ENCODE results near the gene EFCAB7.

The EFCAB7 gene

GRCh38 chr1:63522891-63523728, at the start of gene EFCAB7, which contains the start of gene ITGB3BP:
Gene EFCAB7, plus strand, starts transcription at chr1:63523525. Its CDS starts 2,048 bp downstream, at chr1:63525573.
Gene ITGB3BP, minus strand, starts transcription at chr1:63523225. Its CDS starts 92 bp downstream, at chr1:63523133.
- Mint-ChIP-seq H3K9me3 (no peaks in the 10 kb centered on the region), H3K36me3 (ENCODE audit: low read depth) (peaks cover 8% of the 10 kb centered on the region), H3K4me1 (ENCODE audit: low read depth) (peaks cover 31% of the 10 kb centered on the region), H3K27me3 (ENCODE audit: low read depth) (no peaks in the 10 kb centered on the region), H3K27ac (peak within 1 kb of the TSS; percentile 95), H3K4me3 (peak within 1 kb of the TSS; percentile 99)
- peak; percentile 85 for DNase-seq (ENCODE audit: low spot score)

- no peaks in the 10 kb centered on the region for H3K27me3 Mint-ChIP-seq (ENCODE audit: low read depth)
- H3K36me3 Mint-ChIP-seq (ENCODE audit: low read depth) = peaks cover 10% of the 10 kb centered on the region
- no peaks in the 10 kb centered on the region for H3K4me1 Mint-ChIP-seq (ENCODE audit: low read depth)
- DNase-seq (ENCODE audit: low spot score) = no peak
- H3K27ac Mint-ChIP-seq = no peak overlapping the region
- peaks cover 2% of the 10 kb centered on the region for H3K9me3 Mint-ChIP-seq
- H3K4me3 Mint-ChIP-seq = no peak overlapping the region
These were observed 47.6 kb upstream of the EFCAB7 start for GRCh38 chr1:63475761-63476160.

GRCh38 chr1:63480057-63480456, 43.3 kb upstream of the EFCAB7 start:
- Mint-ChIP-seq H3K36me3 (ENCODE audit: low read depth) (peaks cover 4% of the 10 kb centered on the region), H3K27me3 (ENCODE audit: low read depth) (no peaks in the 10 kb centered on the region), H3K9me3 (no peaks in the 10 kb centered on the region), H3K27ac (no peak overlapping the region), H3K4me3 (no peak overlapping the region), H3K4me1 (ENCODE audit: low read depth) (no peaks in the 10 kb centered on the region)
- no peak for DNase-seq (ENCODE audit: low spot score)

DNA sequence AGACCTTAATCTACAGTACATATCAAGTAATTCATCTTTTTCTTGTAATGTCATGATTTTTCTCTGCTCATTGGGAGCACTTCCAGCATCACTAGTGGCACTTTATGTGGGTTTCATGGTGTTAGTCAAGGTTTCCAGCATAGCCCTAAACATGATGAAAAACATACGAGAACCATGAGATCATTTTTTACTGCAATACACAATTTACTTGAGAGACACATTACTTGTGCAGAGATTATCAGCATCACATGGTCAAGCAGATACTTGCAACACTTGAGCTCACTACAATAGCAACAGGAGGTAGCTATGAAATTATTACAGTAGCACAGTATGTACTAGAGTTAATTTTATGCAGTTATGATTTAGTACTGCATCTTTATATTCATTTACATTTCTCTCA, 36.7 kb upstream of the EFCAB7 start:
- Mint-ChIP-seq H3K4me3 (no peak overlapping the region), H3K27me3 (ENCODE audit: low read depth) (no peaks in the 10 kb centered on the region), H3K9me3 (no peaks in the 10 kb centered on the region), H3K36me3 (ENCODE audit: low read depth) (peaks cover 6% of the 10 kb centered on the region), H3K27ac (no peak overlapping the region), H3K4me1 (ENCODE audit: low read depth) (no peaks in the 10 kb centered on the region)
- DNase-seq (ENCODE audit: low spot score) = no peak

GRCh38 chr1:63487336-63488065, 35.8 kb upstream of the EFCAB7 start:
- no peaks in the 10 kb centered on the region for H3K9me3 Mint-ChIP-seq

DNA sequence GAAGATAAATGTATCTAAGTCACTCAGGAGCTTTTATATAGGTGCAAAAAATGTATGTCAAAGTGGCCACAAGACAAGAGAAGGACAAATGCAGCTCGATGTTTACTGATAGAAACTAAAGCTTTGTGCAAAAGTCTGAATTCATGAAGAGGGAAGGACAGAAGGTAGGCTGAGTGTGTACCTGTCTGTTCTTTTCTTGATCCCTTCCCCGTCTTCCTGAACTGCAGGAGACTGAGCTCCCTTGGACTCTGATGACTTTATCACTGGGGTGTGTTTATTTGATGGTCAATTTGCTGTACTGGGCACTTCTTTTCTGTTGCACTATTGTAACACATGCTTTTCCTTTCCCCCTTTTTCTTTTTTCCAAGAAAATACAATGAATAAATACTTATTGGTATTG, 25.7 kb upstream of the EFCAB7 start:
- H3K27me3 Mint-ChIP-seq (ENCODE audit: low read depth) = no peaks in the 10 kb centered on the region
- H3K4me3 Mint-ChIP-seq = no peak overlapping the region
- H3K4me1 Mint-ChIP-seq (ENCODE audit: low read depth) = peaks cover 9% of the 10 kb centered on the region
- peaks cover 5% of the 10 kb centered on the region for H3K9me3 Mint-ChIP-seq
- H3K27ac Mint-ChIP-seq = no peak overlapping the region
- peaks cover 22% of the 10 kb centered on the region for H3K36me3 Mint-ChIP-seq (ENCODE audit: low read depth)
- no peak for DNase-seq (ENCODE audit: low spot score)

More at GRCh38 chr1:63487336-63488065, 35.8 kb upstream of the EFCAB7 start:
- no peak overlapping the region for H3K4me3 Mint-ChIP-seq
- H3K4me1 Mint-ChIP-seq (ENCODE audit: low read depth) = no peaks in the 10 kb centered on the region
- peaks cover 6% of the 10 kb centered on the region for H3K36me3 Mint-ChIP-seq (ENCODE audit: low read depth)
- H3K27me3 Mint-ChIP-seq (ENCODE audit: low read depth) = no peaks in the 10 kb centered on the region
- no peak for DNase-seq (ENCODE audit: low spot score)
- H3K27ac Mint-ChIP-seq = no peak overlapping the region

- H3K27ac Mint-ChIP-seq = no peak overlapping the region
- peaks cover 5% of the 10 kb centered on the region for H3K9me3 Mint-ChIP-seq
- H3K4me1 Mint-ChIP-seq (ENCODE audit: low read depth) = peaks cover 9% of the 10 kb centered on the region
- no peak overlapping the region for H3K4me3 Mint-ChIP-seq
- peaks cover 22% of the 10 kb centered on the region for H3K36me3 Mint-ChIP-seq (ENCODE audit: low read depth)
- DNase-seq (ENCODE audit: low spot score) = no peak
- no peaks in the 10 kb centered on the region for H3K27me3 Mint-ChIP-seq (ENCODE audit: low read depth)
These were observed 25.2 kb upstream of the EFCAB7 start for GRCh38 chr1:63498106-63498505.

- H3K36me3 Mint-ChIP-seq (ENCODE audit: low read depth) = peaks cover 38% of the 10 kb centered on the region
- no peak overlapping the region for H3K4me3 Mint-ChIP-seq
- peaks cover 10% of the 10 kb centered on the region for H3K9me3 Mint-ChIP-seq
- H3K27me3 Mint-ChIP-seq (ENCODE audit: low read depth) = no peaks in the 10 kb centered on the region
- peaks cover 9% of the 10 kb centered on the region for H3K4me1 Mint-ChIP-seq (ENCODE audit: low read depth)
- H3K27ac Mint-ChIP-seq = peak overlapping the region; percentile 18
- DNase-seq (ENCODE audit: low spot score) = no peak
These were observed 22.1 kb upstream of the EFCAB7 start for GRCh38 chr1:63501256-63501655.

DNA sequence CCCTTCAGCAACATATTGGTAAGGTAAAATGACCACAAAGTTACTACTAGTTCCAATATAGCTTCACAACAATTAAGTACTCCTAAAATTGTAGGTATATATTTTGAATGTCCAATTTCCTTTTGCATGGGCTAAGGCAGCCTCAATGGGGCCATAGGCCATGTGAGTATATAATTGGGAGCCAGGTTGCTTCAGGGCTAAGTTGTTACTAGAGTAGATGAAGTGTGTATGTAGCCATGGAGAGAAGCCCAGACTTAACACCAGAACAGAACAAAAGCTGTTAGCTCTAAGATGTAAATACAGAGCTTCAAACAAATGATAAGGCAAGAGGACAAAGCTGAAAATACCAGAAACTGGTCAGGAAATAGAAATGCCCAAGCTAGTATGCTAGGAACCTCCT, 16.5 kb upstream of the EFCAB7 start:
- Mint-ChIP-seq H3K27me3 (ENCODE audit: low read depth) (no peaks in the 10 kb centered on the region), H3K4me1 (ENCODE audit: low read depth) (peaks cover 3% of the 10 kb centered on the region), H3K27ac (no peak overlapping the region), H3K9me3 (peaks cover 10% of the 10 kb centered on the region), H3K36me3 (ENCODE audit: low read depth) (peaks cover 36% of the 10 kb centered on the region), H3K4me3 (no peak overlapping the region)
- DNase-seq (ENCODE audit: low spot score) = no peak

- peaks cover 2% of the 10 kb centered on the region for H3K4me1 Mint-ChIP-seq (ENCODE audit: low read depth)
These were observed 13.6 kb upstream of the EFCAB7 start for GRCh38 chr1:63509718-63510117.

GRCh38 chr1:63512584-63512983, 10.7 kb upstream of the EFCAB7 start:
- Mint-ChIP-seq H3K27ac (no peak overlapping the region), H3K4me3 (no peak overlapping the region), H3K27me3 (ENCODE audit: low read depth) (no peaks in the 10 kb centered on the region), H3K36me3 (ENCODE audit: low read depth) (peaks cover 19% of the 10 kb centered on the region), H3K4me1 (ENCODE audit: low read depth) (peaks cover 2% of the 10 kb centered on the region), H3K9me3 (no peaks in the 10 kb centered on the region)
- DNase-seq (ENCODE audit: low spot score) = no peak

More at GRCh38 chr1:63509718-63510117, 13.6 kb upstream of the EFCAB7 start:
- H3K9me3 Mint-ChIP-seq = peaks cover 5% of the 10 kb centered on the region
- no peak overlapping the region for H3K27ac Mint-ChIP-seq
- no peak overlapping the region for H3K4me3 Mint-ChIP-seq
- DNase-seq (ENCODE audit: low spot score) = no peak
- peaks cover 28% of the 10 kb centered on the region for H3K36me3 Mint-ChIP-seq (ENCODE audit: low read depth)
- no peaks in the 10 kb centered on the region for H3K27me3 Mint-ChIP-seq (ENCODE audit: low read depth)

- peaks cover 16% of the 10 kb centered on the region for H3K4me1 Mint-ChIP-seq (ENCODE audit: low read depth)
- no peak for DNase-seq (ENCODE audit: low spot score)
- no peak overlapping the region for H3K27ac Mint-ChIP-seq
These were observed 6.7 kb upstream of the EFCAB7 start for GRCh38 chr1:63516629-63517028.

DNA sequence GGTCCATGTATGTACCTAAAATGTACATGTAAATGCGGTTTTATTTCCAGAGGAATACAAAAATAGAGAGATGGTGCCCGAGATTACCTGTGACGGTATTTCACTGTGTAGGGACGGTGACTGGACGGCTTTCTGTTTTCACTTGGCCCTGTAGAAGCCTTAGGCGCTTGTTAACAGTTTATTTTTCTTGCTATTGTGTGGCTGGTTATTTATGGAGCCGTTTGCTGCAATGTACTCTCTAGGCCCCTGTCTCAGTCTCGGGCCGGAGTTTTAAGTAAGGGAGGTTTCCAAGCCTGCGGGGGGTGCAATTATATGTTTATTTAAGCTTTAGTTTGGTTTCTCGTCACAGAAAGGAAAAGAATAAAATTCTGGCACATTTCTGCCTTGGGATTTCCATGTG, 413 bp downstream of the EFCAB7 start:
- Mint-ChIP-seq H3K27me3 (ENCODE audit: low read depth) (no peaks in the 10 kb centered on the region), H3K36me3 (ENCODE audit: low read depth) (peaks cover 7% of the 10 kb centered on the region), H3K9me3 (no peaks in the 10 kb centered on the region), H3K27ac (peak overlapping the region; percentile 95), H3K4me1 (ENCODE audit: low read depth) (peaks cover 31% of the 10 kb centered on the region), H3K4me3 (peak overlapping the region; percentile 99)
- no peak for DNase-seq (ENCODE audit: low spot score)

More at GRCh38 chr1:63516629-63517028, 6.7 kb upstream of the EFCAB7 start:
- Mint-ChIP-seq H3K9me3 (no peaks in the 10 kb centered on the region), H3K36me3 (ENCODE audit: low read depth) (peaks cover 16% of the 10 kb centered on the region), H3K4me3 (no peak overlapping the region), H3K27me3 (ENCODE audit: low read depth) (no peaks in the 10 kb centered on the region)

DNA sequence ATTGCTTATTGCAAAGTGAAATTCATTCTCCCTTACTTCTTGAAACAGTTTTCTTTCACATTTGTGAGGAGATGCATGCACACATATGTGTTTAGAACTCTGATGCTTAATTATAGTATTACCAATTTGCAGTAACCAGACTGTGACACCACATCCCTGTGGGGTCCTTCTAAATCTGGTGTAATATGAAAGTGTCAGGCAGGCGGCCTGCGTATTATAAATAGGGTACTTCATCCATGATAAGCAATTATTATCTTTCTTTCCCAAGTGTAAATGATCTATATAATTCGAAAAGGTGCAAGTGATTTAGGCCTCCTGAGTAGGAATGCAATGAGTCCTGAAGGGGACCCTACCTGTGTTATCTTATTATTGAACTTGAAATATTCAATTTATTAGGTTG, 876 bp downstream of the EFCAB7 start:
- H3K4me1 Mint-ChIP-seq (ENCODE audit: low read depth) = peaks cover 31% of the 10 kb centered on the region

More for the DNA sequence above, 876 bp downstream of the EFCAB7 start:
- peak overlapping the region; percentile 99 for H3K4me3 Mint-ChIP-seq
- no peak for DNase-seq (ENCODE audit: low spot score)
- H3K27me3 Mint-ChIP-seq (ENCODE audit: low read depth) = no peaks in the 10 kb centered on the region
- peak overlapping the region; percentile 95 for H3K27ac Mint-ChIP-seq
- no peaks in the 10 kb centered on the region for H3K9me3 Mint-ChIP-seq
- peaks cover 7% of the 10 kb centered on the region for H3K36me3 Mint-ChIP-seq (ENCODE audit: low read depth)

Measured in T-helper 2 cell treated with Interferon-gamma antibody and Interleukin-4, amounts not matched to agents 5 μg/mL and 100 μg/mL, for 36 hours (primary cell).